Measurements from ENCODE around the gene FAM222A.
A peak's percentile ranks its signal among the peaks of the same experiment; 100 is the strongest.

The FAM222A gene

GRCh38 chr12:109797905-109798669 is 84.5 kb downstream of the FAM222A start:
- DNase-seq (ENCODE audit: low read depth in 2 of 2), result no peak

- DNase-seq (ENCODE audit: low read depth in 2 of 2), result no peak
Measured at GRCh38 chr12:109798691-109799090, 85.1 kb downstream of the FAM222A start.

- no peak for DNase-seq (ENCODE audit: low read depth in 2 of 2)
Measured at GRCh38 chr12:109800536-109800935, 86.9 kb downstream of the FAM222A start.

GRCh38 chr12:109802828-109803227 is 89.2 kb downstream of the FAM222A start:
- DNase-seq (ENCODE audit: low read depth in 2 of 2), result no peak

GRCh38 chr12:109803678-109804077 is 90.1 kb downstream of the FAM222A start:
- no peak for DNase-seq (ENCODE audit: low read depth in 2 of 2)

- DNase-seq (ENCODE audit: low read depth in 2 of 2), result peak; percentile 45 to 59
Measured at GRCh38 chr12:109804820-109805761, 91.5 kb downstream of the FAM222A start.

- no peak for DNase-seq (ENCODE audit: low read depth in 2 of 2)
Measured at GRCh38 chr12:109807954-109808643, 94.5 kb downstream of the FAM222A start.

GRCh38 chr12:109808876-109809646 is 95.4 kb downstream of the FAM222A start:
- DNase-seq (ENCODE audit: low read depth in 2 of 2), result no peak

GRCh38 chr12:109810954-109811623 is 97.5 kb downstream of the FAM222A start:
- no peak for DNase-seq (ENCODE audit: low read depth in 2 of 2)

- DNase-seq (ENCODE audit: low read depth in 2 of 2), result no peak
Measured at GRCh38 chr12:109811624-109811995, 98.0 kb downstream of the FAM222A start.

GRCh38 chr12:109813810-109814416 is 100.3 kb downstream of the FAM222A start:
- no peak for DNase-seq (ENCODE audit: low read depth in 2 of 2)

GRCh38 chr12:109814600-109815150 is 101.0 kb downstream of the FAM222A start:
- no peak for DNase-seq (ENCODE audit: low read depth in 2 of 2)

- no peak for DNase-seq (ENCODE audit: low read depth in 2 of 2)
Measured at GRCh38 chr12:109815225-109815624, 101.6 kb downstream of the FAM222A start.

- no peak for DNase-seq (ENCODE audit: low read depth in 2 of 2)
Measured at GRCh38 chr12:109815757-109816617, 102.4 kb downstream of the FAM222A start.

GRCh38 chr12:109816870-109817269 is 103.2 kb downstream of the FAM222A start:
- no peak for DNase-seq (ENCODE audit: low read depth in 2 of 2)

GRCh38 chr12:109817627-109818231 is 104.1 kb downstream of the FAM222A start:
- no peak for DNase-seq (ENCODE audit: low read depth in 2 of 2)

- DNase-seq (ENCODE audit: low read depth in 2 of 2), result no peak
Measured at GRCh38 chr12:109818253-109818652, 104.6 kb downstream of the FAM222A start.

GRCh38 chr12:109818905-109819500 is 105.4 kb downstream of the FAM222A start:
- DNase-seq (ENCODE audit: low read depth in 2 of 2), result no peak

All from stimulated activated CD4-positive, alpha-beta T cell treated with anti-CD3 and anti-CD28 coated beads, Interleukin-4, amount 100 ng/mL, for 48 hours (primary cell).